Subcutaneous abdominal adipose tissue (tissue), 5 donors: ENCODE results near the gene OR10K1.

Experiments
- H3K27ac ChIP-seq: one replicate; pipeline ENCODE4 v1.7.0; 2013; ENCODE audit warnings: low read depth, mild to moderate bottlenecking, inconsistent platforms, low read length, moderate library complexity
- H3K27me3 ChIP-seq, 5 donors: one replicate each; pipeline ENCODE4 v1.7.0; 2013; ENCODE audit warnings: low read length in 5 of 5, inconsistent platforms in 1 of 5; ENCODE audit not compliant: control insufficient read depth in 5 of 5, insufficient read depth in 4 of 5
- H3K36me3 ChIP-seq, 5 donors: one replicate each; pipeline ENCODE4 v1.7.0; 2013; ENCODE audit warnings: low read length in 5 of 5; ENCODE audit not compliant: control insufficient read depth in 5 of 5, insufficient read depth in 5 of 5
- H3K4me1 ChIP-seq, 5 donors: one replicate each; pipeline ENCODE4 v1.7.0; 2013; ENCODE audit warnings: low read length in 5 of 5, mild to moderate bottlenecking in 3 of 5, moderate library complexity in 1 of 5; ENCODE audit not compliant: control insufficient read depth in 5 of 5, insufficient read depth in 5 of 5
- H3K4me3 ChIP-seq, 5 donors: one replicate each; pipeline ENCODE4 v1.7.0; 2013; ENCODE audit warnings: low read length in 5 of 5, low read depth in 1 of 5
- H3K9ac ChIP-seq, 5 donors: one replicate each; pipeline ENCODE4 v1.7.0; 2013; ENCODE audit warnings: low read length in 5 of 5, mild to moderate bottlenecking in 4 of 5, moderate library complexity in 3 of 5
- H3K9me3 ChIP-seq, 5 donors: one replicate each; pipeline ENCODE4 v1.7.0; 2013; ENCODE audit warnings: low read length in 5 of 5; ENCODE audit not compliant: control insufficient read depth in 5 of 5
- donor health status: healthy.
- donor health status: healthy.
- donor health status: healthy.
- donor health status: healthy.
- donor health status: healthy.

Gene OR10K1

GRCh38 chr1:158457246-158457645 lies 4.4 kb upstream of the OR10K1 start:
- Histone ChIP-seq H3K4me3 (no peak overlapping the region), H3K4me1 (no peaks in the 10 kb centered on the region), H3K9me3 (no peaks in the 10 kb centered on the region), H3K27ac (no peak overlapping the region), H3K27me3 (no peaks in the 10 kb centered on the region), H3K36me3 (no peaks in the 10 kb centered on the region), H3K9ac (no peak overlapping the region)

GRCh38 chr1:158458263-158458662 lies 3.4 kb upstream of the OR10K1 start:
- Histone ChIP-seq H3K9me3 (no peaks in the 10 kb centered on the region), H3K36me3 (no peaks in the 10 kb centered on the region), H3K4me1 (no peaks in the 10 kb centered on the region), H3K4me3 (no peak overlapping the region), H3K27me3 (no peaks in the 10 kb centered on the region), H3K9ac (no peak overlapping the region), H3K27ac (no peak overlapping the region)

- Histone ChIP-seq H3K9me3 (peaks cover 0 to 2% (median 0%) of the 10 kb centered on the region in 5 donors), H3K4me1 (no peaks in the 10 kb centered on the region), H3K4me3 (no peak within 1 kb of the TSS), H3K27ac (no peak within 1 kb of the TSS), H3K9ac (no peak within 1 kb of the TSS), H3K27me3 (no peaks in the 10 kb centered on the region), H3K36me3 (no peaks in the 10 kb centered on the region)
Measured at GRCh38 chr1:158471920-158472319, 10.3 kb downstream of the OR10K1 start, which contains the start of gene OR10R2. OR10R2 (plus strand) TSS chr1:158472220; CDS start chr1:158472326, 106 bp downstream.

GRCh38 chr1:158485455-158485854 lies 23.8 kb downstream of the OR10K1 start:
- Histone ChIP-seq H3K9ac (no peak overlapping the region), H3K9me3 (no peaks in the 10 kb centered on the region), H3K36me3 (no peaks in the 10 kb centered on the region), H3K4me1 (no peaks in the 10 kb centered on the region), H3K27ac (no peak overlapping the region), H3K27me3 (no peaks in the 10 kb centered on the region), H3K4me3 (no peak overlapping the region)

- no peak overlapping the region for H3K4me3 ChIP-seq
- H3K27ac ChIP-seq, result no peak overlapping the region
- H3K9ac ChIP-seq, result no peak overlapping the region
- H3K4me1 ChIP-seq, result no peaks in the 10 kb centered on the region
- H3K27me3 ChIP-seq, result no peaks in the 10 kb centered on the region
- no peaks in the 10 kb centered on the region for H3K36me3 ChIP-seq
- H3K9me3 ChIP-seq, result no peaks in the 10 kb centered on the region
Measured at GRCh38 chr1:158491316-158491715, 29.7 kb downstream of the OR10K1 start.

- H3K4me1 ChIP-seq, result no peaks in the 10 kb centered on the region
- H3K9me3 ChIP-seq, result no peaks in the 10 kb centered on the region
- no peak overlapping the region for H3K27ac ChIP-seq
- no peaks in the 10 kb centered on the region for H3K27me3 ChIP-seq
- no peak overlapping the region for H3K9ac ChIP-seq
- no peaks in the 10 kb centered on the region for H3K36me3 ChIP-seq
- no peak overlapping the region for H3K4me3 ChIP-seq
Measured at GRCh38 chr1:158493054-158493453, 31.4 kb downstream of the OR10K1 start.

- no peak overlapping the region for H3K9ac ChIP-seq
- H3K4me1 ChIP-seq, result no peaks in the 10 kb centered on the region
- no peak overlapping the region for H3K27ac ChIP-seq
- no peaks in the 10 kb centered on the region for H3K27me3 ChIP-seq
- H3K36me3 ChIP-seq, result no peaks in the 10 kb centered on the region
- H3K9me3 ChIP-seq, result no peaks in the 10 kb centered on the region
- no peak overlapping the region for H3K4me3 ChIP-seq
Measured at GRCh38 chr1:158494796-158495195, 33.2 kb downstream of the OR10K1 start.

- Histone ChIP-seq H3K4me1 (no peaks in the 10 kb centered on the region), H3K27ac (no peak overlapping the region), H3K4me3 (no peak overlapping the region), H3K36me3 (no peaks in the 10 kb centered on the region), H3K9me3 (no peaks in the 10 kb centered on the region), H3K27me3 (no peaks in the 10 kb centered on the region), H3K9ac (no peak overlapping the region)
Measured at GRCh38 chr1:158496374-158496773, 34.7 kb downstream of the OR10K1 start.

GRCh38 chr1:158506369-158506987 lies 44.8 kb downstream of the OR10K1 start:
- H3K9ac ChIP-seq, result no peak overlapping the region

GRCh38 chr1:158507511-158507910 lies 45.9 kb downstream of the OR10K1 start:
- H3K9ac ChIP-seq, result no peak overlapping the region
- peaks cover 0 to under 1% (median 0%) of the 10 kb centered on the region in 5 donors for H3K9me3 ChIP-seq
- H3K27ac ChIP-seq, result no peak overlapping the region
- H3K36me3 ChIP-seq, result no peaks in the 10 kb centered on the region
- H3K4me1 ChIP-seq, result no peaks in the 10 kb centered on the region
- H3K4me3 ChIP-seq, result no peak overlapping the region
- H3K27me3 ChIP-seq, result no peaks in the 10 kb centered on the region

More at GRCh38 chr1:158506369-158506987, 44.8 kb downstream of the OR10K1 start:
- no peak overlapping the region for H3K4me3 ChIP-seq
- H3K4me1 ChIP-seq, result no peaks in the 10 kb centered on the region
- no peaks in the 10 kb centered on the region for H3K36me3 ChIP-seq
- H3K9me3 ChIP-seq, result peaks cover 0 to 5% (median 0%) of the 10 kb centered on the region in 5 donors
- H3K27ac ChIP-seq, result no peak overlapping the region
- no peaks in the 10 kb centered on the region for H3K27me3 ChIP-seq
